Subcutaneous abdominal adipose tissue (tissue), 5 donors: ENCODE data around the gene SH2B2.
A peak's percentile ranks its signal among the peaks of the same experiment; 100 is the strongest.
"Not testable (repeated sequence)": the region's sequence is repeated elsewhere in the genome, so short reads cannot be mapped to it uniquely, and the experiment has no call there.

Experiments
- H3K27ac ChIP-seq: one replicate; pipeline ENCODE4 v1.7.0; 2013; ENCODE audit warnings: low read depth, mild to moderate bottlenecking, inconsistent platforms, low read length, moderate library complexity
- H3K27me3 ChIP-seq, 5 donors: one replicate each; pipeline ENCODE4 v1.7.0; 2013; ENCODE audit warnings: low read length in 5 of 5, inconsistent platforms in 1 of 5; ENCODE audit not compliant: control insufficient read depth in 5 of 5, insufficient read depth in 4 of 5
- H3K36me3 ChIP-seq, 5 donors: one replicate each; pipeline ENCODE4 v1.7.0; 2013; ENCODE audit warnings: low read length in 5 of 5; ENCODE audit not compliant: control insufficient read depth in 5 of 5, insufficient read depth in 5 of 5
- H3K4me1 ChIP-seq, 5 donors: one replicate each; pipeline ENCODE4 v1.7.0; 2013; ENCODE audit warnings: low read length in 5 of 5, mild to moderate bottlenecking in 3 of 5, moderate library complexity in 1 of 5; ENCODE audit not compliant: control insufficient read depth in 5 of 5, insufficient read depth in 5 of 5
- H3K4me3 ChIP-seq, 5 donors: one replicate each; pipeline ENCODE4 v1.7.0; 2013; ENCODE audit warnings: low read length in 5 of 5, low read depth in 1 of 5
- H3K9ac ChIP-seq, 5 donors: one replicate each; pipeline ENCODE4 v1.7.0; 2013; ENCODE audit warnings: low read length in 5 of 5, mild to moderate bottlenecking in 4 of 5, moderate library complexity in 3 of 5
- H3K9me3 ChIP-seq, 5 donors: one replicate each; pipeline ENCODE4 v1.7.0; 2013; ENCODE audit warnings: low read length in 5 of 5; ENCODE audit not compliant: control insufficient read depth in 5 of 5
- donor health status: healthy.
- donor health status: healthy.
- donor health status: healthy.
- donor health status: healthy.
- donor health status: healthy.

Gene SH2B2

GRCh38 chr7:102329366-102329765 lies 42.7 kb downstream of the SH2B2 start:
- not testable (repeated sequence) for H3K27ac ChIP-seq, H3K9me3 ChIP-seq, H3K4me1 ChIP-seq, H3K36me3 ChIP-seq, H3K9ac ChIP-seq, H3K27me3 ChIP-seq, H3K4me3 ChIP-seq

GRCh38 chr7:102330666-102331460 lies 44.2 kb downstream of the SH2B2 start:
- not testable (repeated sequence) for H3K9me3 ChIP-seq, H3K4me3 ChIP-seq, H3K27me3 ChIP-seq, H3K9ac ChIP-seq, H3K27ac ChIP-seq, H3K36me3 ChIP-seq, H3K4me1 ChIP-seq

- H3K27me3 ChIP-seq, H3K4me3 ChIP-seq, H3K36me3 ChIP-seq, H3K4me1 ChIP-seq, H3K27ac ChIP-seq, H3K9ac ChIP-seq, H3K9me3 ChIP-seq: not testable (repeated sequence)
Measured at GRCh38 chr7:102335574-102335973, 48.9 kb downstream of the SH2B2 start.

- H3K27ac ChIP-seq, H3K9ac ChIP-seq, H3K27me3 ChIP-seq, H3K36me3 ChIP-seq, H3K4me3 ChIP-seq, H3K9me3 ChIP-seq, H3K4me1 ChIP-seq: not testable (repeated sequence)
Measured at GRCh38 chr7:102337002-102337401, 50.3 kb downstream of the SH2B2 start.

GRCh38 chr7:102337420-102337819 lies 50.8 kb downstream of the SH2B2 start:
- not testable (repeated sequence) for H3K27ac ChIP-seq, H3K4me3 ChIP-seq, H3K9ac ChIP-seq, H3K9me3 ChIP-seq, H3K4me1 ChIP-seq, H3K27me3 ChIP-seq, H3K36me3 ChIP-seq

DNA sequence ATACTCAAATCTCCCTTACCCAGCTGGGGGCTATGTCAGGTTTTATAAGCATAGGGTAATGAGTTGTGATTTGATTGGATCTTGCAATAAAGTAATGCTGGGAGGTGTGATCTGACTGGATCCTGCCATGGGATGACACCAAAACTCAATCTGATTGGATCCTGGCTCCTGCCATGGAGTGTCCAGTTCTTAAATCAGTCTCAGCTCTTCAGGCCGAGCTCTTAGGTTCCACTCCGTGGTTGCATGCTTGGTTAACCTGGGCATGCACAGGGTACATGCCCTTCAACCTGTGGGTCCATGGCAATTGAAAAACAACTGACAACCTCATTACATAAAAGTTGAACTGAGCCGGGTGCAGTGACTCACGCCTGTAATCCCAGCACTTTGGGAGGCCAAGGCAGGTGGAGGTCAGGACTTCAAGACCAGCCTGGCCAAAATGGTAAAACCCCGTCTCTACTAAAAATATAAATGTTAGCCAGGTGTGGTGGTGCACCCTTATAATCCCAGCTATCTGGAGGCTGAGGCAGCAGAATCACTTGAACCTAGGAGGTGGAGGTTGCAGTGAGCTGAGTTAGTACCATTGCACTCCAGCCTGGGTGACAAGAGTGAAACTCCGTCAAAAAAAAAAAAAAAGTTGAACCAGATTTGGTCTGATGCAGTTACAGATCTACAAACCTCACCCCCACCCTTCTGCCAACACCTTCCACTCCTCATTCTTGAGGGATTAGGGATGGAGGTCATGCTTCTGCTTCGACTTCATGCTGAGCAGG lies 54.1 kb downstream of the SH2B2 start:
- not testable (repeated sequence) for H3K9me3 ChIP-seq, H3K4me1 ChIP-seq, H3K36me3 ChIP-seq, H3K4me3 ChIP-seq, H3K27ac ChIP-seq, H3K27me3 ChIP-seq, H3K9ac ChIP-seq

DNA sequence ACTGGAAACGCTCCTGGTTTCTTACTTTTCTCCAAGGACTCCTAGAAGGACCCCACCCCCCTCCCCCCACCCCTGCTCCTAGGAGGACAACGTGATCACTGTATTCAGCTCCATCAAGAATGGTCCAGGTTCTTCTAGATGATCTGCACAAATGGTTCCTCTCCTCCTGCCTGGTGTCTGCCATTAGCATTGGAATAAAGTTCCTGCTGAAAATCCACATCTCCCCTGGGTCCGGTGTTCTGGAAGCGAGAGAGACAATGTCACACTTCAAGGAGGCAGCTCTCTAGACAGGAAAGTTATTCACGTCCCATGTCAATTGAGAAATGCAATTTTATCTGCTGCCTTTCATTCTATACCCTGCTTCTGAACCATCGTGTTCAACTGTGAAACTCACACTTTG lies 60.3 kb downstream of the SH2B2 start:
- not testable (repeated sequence) for H3K4me1 ChIP-seq, H3K27me3 ChIP-seq, H3K4me3 ChIP-seq, H3K27ac ChIP-seq, H3K9me3 ChIP-seq, H3K9ac ChIP-seq, H3K36me3 ChIP-seq

- H3K9ac ChIP-seq: not testable (repeated sequence)
Measured at GRCh38 chr7:102356344-102356743, 69.7 kb downstream of the SH2B2 start, which contains the start of gene SPDYE6. Gene SPDYE6 (minus strand): TSS chr7:102356444. CDS start chr7:102356023, 421 bp downstream.

GRCh38 chr7:102363549-102364393 lies 77.1 kb downstream of the SH2B2 start:
- H3K4me1 ChIP-seq, H3K9me3 ChIP-seq, H3K36me3 ChIP-seq, H3K27me3 ChIP-seq: not testable (repeated sequence)
- Histone ChIP-seq H3K27ac (peak overlapping the region; percentile 65), H3K9ac (peak overlapping the region in 4 of 5 donors; percentile 48 to 74 (median 72)), H3K4me3 (peak overlapping the region; percentile 60 to 73 (median 63))

More at GRCh38 chr7:102356344-102356743, 69.7 kb downstream of the SH2B2 start, which contains the start of gene SPDYE6:
- not testable (repeated sequence) for H3K4me3 ChIP-seq, H3K36me3 ChIP-seq, H3K27me3 ChIP-seq, H3K27ac ChIP-seq, H3K9me3 ChIP-seq, H3K4me1 ChIP-seq
